Gastroesophageal sphincter (tissue), 4 donors: ENCODE results near the gene AKT3. TPM values are rescaled to one million over a fixed set of nuclear protein-coding genes. Genes with fewer than 3 reads are reported as not detected.
"Not testable (repeated sequence)": the region's sequence is repeated elsewhere in the genome, so short reads cannot be mapped to it uniquely, and the experiment has no call there.

Experiments used
- ATAC-seq: fragments of 150-250 bp; one replicate; pipeline ENCODE4 v1.9.1; 2016; ENCODE audit warnings: mild to moderate bottlenecking, moderate library complexity
- H3K27ac ChIP-seq, 4 donors: fragments of 200-600 bp; sonication (generic) in 3 of 4; 1 replicate in 3 of 4; 2 replicates in 1 of 4; pipeline ENCODE4 v1.5.1; 2016 to 2019
- H3K27me3 ChIP-seq: fragments of 200-600 bp; sonication (generic); one replicate; pipeline ENCODE4 v1.5.1; 2019
- H3K36me3 ChIP-seq, 2 donors: fragments of 200-600 bp; sonication (generic); one replicate each; pipeline ENCODE4 v1.5.1; 2019; ENCODE audit warnings: control low read depth in 1 of 2
- H3K4me1 ChIP-seq, 3 donors: fragments of 200-600 bp; sonication (generic); 1 replicate in 2 of 3; 2 replicates in 1 of 3; pipeline ENCODE4 v1.5.1; 2016 to 2019; ENCODE audit warnings: control low read depth in 2 of 3
- H3K4me3 ChIP-seq, 2 donors: fragments of 200-600 bp; sonication (generic); one replicate each; pipeline ENCODE4 v1.5.1; 2019; ENCODE audit warnings: mild to moderate bottlenecking in 1 of 2, moderate library complexity in 1 of 2
- H3K9me3 ChIP-seq, 3 donors: fragments of 200-600 bp; sonication (generic); one replicate each; pipeline ENCODE4 v1.5.1; 2017 to 2019; ENCODE audit warnings: control low read depth in 2 of 3
- EP300 ChIP-seq: sonication (generic); formaldehyde crosslinking; IDR thresholded peaks from one replicate; pipeline ENCODE4 v1.6.1; 2017; ENCODE audit warnings: antibody characterized with exemption, mild to moderate bottlenecking
- POLR2A ChIP-seq, 2 donors: fragments of 450-650 bp; IDR thresholded peaks; one replicate each; pipeline ENCODE4 v1.6.1; 2017; ENCODE audit warnings: antibody characterized with exemption in 2 of 2, mild to moderate bottlenecking in 2 of 2, moderate library complexity in 1 of 2
- POLR2AphosphoS5 ChIP-seq: sonication (generic); formaldehyde crosslinking; IDR thresholded peaks from one replicate; pipeline ENCODE4 v1.6.1; 2017; ENCODE audit warnings: antibody characterized with exemption
- WGBS, 2 donors: methylation state at CpG; one replicate each; pipeline ENCODE4 v1.1.5; 2018; ENCODE audit warnings: low coverage in 1 of 2; 5-methylcytosine and 5-hydroxymethylcytosine counted together
- total RNA-seq, 4 donors: library from RNA; depleted of rRNA; stranded (reverse); fragments of >200 nt; gene quantifications; one replicate each; pipeline ENCODE4 v1.1.0, GENCODE V29; 2016
- TF ChIP-seq, protein P1 (sequence below), 4 experiments: fragments of 200-600 bp in 2 of 4; fragments of 450-650 bp in 2 of 4; sonication (generic) in 1 of 4; IDR thresholded peaks; one replicate each; pipeline ENCODE4 v1.5.1; 2017 to 2019; ENCODE audit warnings: antibody characterized with exemption in 4 of 4, mild to moderate bottlenecking in 2 of 4, moderate library complexity in 2 of 4

The AKT3 gene
- total RNA-seq, 4 donors from 2014 or later, result 72.8 to 102 (median 89.3) TPM

DNA sequence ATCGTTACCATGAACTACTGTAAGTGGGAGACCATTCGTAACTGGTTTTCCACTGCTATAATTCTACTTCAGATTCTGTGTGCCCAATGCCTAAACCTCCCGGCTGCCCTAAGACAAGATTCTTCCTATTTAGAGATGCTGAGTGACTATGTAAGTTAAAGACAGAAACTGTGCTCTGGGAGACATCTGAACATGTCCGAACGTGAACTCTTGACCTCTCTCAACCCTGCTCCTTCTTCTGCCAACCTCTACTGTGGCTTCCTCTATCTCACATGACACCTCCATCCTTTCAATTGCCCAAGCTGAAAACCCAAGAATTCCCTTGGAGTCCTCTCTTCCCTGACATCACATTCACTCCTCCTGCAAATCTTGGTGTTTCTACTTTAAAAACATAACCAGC is 182.9 kb downstream of the AKT3 start:
- WGBS, 2 donors, result 94 to 97% methylated on average over 3 to 5 of the region's 5 CpGs
- Histone ChIP-seq H3K4me3 (no peak overlapping the region), H3K27ac (no peak overlapping the region), H3K4me1 (peaks cover 0 to 8% (median 0%) of the 10 kb centered on the region in 3 donors), H3K9me3 (no peaks in the 10 kb centered on the region), H3K36me3 (peaks cover 0 to 14% of the 10 kb centered on the region in 2 donors), H3K27me3 (no peaks in the 10 kb centered on the region)
- ATAC-seq, result no peak
- TF ChIP-seq POLR2AphosphoS5, result no peak
- no peak for TF ChIP-seq EP300
- TF ChIP-seq POLR2A (IDR thresholded peaks at IDR 0.05), result no peak
- TF ChIP-seq, protein P1, sequence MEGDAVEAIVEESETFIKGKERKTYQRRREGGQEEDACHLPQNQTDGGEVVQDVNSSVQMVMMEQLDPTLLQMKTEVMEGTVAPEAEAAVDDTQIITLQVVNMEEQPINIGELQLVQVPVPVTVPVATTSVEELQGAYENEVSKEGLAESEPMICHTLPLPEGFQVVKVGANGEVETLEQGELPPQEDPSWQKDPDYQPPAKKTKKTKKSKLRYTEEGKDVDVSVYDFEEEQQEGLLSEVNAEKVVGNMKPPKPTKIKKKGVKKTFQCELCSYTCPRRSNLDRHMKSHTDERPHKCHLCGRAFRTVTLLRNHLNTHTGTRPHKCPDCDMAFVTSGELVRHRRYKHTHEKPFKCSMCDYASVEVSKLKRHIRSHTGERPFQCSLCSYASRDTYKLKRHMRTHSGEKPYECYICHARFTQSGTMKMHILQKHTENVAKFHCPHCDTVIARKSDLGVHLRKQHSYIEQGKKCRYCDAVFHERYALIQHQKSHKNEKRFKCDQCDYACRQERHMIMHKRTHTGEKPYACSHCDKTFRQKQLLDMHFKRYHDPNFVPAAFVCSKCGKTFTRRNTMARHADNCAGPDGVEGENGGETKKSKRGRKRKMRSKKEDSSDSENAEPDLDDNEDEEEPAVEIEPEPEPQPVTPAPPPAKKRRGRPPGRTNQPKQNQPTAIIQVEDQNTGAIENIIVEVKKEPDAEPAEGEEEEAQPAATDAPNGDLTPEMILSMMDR (IDR thresholded peaks at IDR 0.05), result no peak

DNA sequence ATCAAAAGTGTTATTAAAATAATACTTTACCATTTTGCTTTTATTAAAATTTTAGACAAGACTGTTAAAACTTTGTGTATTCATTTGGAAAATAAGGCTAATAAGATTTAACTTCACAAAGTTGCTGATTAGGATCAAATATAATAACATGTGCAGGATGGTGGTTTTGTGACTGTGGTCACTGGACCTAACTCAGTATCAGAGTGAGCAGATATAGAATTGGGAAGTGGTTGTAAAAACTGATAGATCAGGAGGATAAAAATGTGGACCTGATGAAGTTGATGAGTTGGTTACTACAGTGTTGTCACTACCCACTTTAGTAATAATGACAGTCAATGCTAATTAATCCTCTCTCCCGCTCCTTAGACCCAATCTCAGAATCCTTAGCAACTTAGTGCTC is 186.4 kb downstream of the AKT3 start:
- Histone ChIP-seq H3K9me3 (no peaks in the 10 kb centered on the region), H3K4me3 (no peak overlapping the region), H3K36me3 (peaks cover 0 to 22% of the 10 kb centered on the region in 2 donors), H3K27me3 (no peaks in the 10 kb centered on the region), H3K27ac (no peak overlapping the region), H3K4me1 (peaks cover 0 to 8% (median 0%) of the 10 kb centered on the region in 3 donors)
- 100% methylated on average over 1 of the region's 1 CpG for WGBS, 2 donors
- no peak for ATAC-seq
- no peak for TF ChIP-seq POLR2AphosphoS5
- TF ChIP-seq EP300, result no peak
- TF ChIP-seq, protein P1 (IDR thresholded peaks at IDR 0.05), result no peak
- no peak for TF ChIP-seq POLR2A (IDR thresholded peaks at IDR 0.05)

DNA sequence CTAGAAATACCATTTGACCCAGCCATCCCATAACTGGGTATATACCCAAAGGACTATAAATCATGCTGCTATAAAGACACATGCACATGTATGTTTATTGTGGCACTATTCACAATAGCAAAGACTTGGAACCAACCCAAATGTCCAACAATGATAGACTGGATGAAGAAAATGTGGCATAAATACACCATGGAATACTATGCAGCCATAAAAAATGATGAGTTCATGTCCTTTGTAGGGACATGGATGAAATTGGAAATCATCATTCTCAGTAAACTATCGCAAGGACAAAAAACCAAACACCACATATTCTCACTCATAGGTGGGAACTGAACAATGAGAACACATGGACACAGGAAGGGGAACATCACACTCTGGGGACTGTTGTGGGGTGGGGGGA is 187.9 kb downstream of the AKT3 start:
- 100% methylated on average over 1 of the region's 1 CpG; no CpG with 5 or more reads in 1 of the 2 donors for WGBS, 2 donors
- not testable (repeated sequence) for ATAC-seq, H3K9me3 ChIP-seq, H3K4me3 ChIP-seq, H3K4me1 ChIP-seq, H3K27ac ChIP-seq, H3K27me3 ChIP-seq
- H3K36me3 ChIP-seq, result peaks cover 0 to 33% of the 10 kb centered on the region in 2 donors

DNA sequence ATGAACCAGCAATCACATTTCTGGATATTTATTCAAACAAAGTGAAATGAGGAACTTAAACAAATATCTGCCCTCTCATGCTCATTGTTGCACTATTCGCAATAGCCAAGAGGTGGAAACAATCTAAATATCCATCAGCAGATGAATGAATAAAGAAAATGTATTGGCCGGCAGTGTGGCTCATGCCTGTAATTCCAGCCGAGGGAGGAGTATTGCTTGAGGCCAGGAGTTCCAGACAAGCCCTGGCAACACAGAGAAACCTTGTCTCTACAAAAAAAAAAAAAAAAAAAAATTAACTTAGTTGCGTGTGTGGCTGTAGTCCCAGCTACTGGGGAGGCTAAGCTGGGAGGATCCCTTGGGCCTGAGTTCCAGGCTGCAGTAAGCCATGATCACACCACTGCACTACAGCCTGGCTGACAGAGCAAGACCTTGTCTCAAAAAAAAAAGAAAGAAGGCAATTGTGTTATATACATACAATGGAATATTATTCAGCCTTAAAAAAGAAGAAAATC is 191.4 kb downstream of the AKT3 start:
- no peak overlapping the region for H3K27ac ChIP-seq
- no peak for ATAC-seq
- no peak overlapping the region for H3K4me3 ChIP-seq
- H3K27me3 ChIP-seq, result no peaks in the 10 kb centered on the region
- no peaks in the 10 kb centered on the region for H3K4me1 ChIP-seq
- H3K36me3 ChIP-seq, result peaks cover 0 to 29% of the 10 kb centered on the region in 2 donors
- H3K9me3 ChIP-seq, result no peaks in the 10 kb centered on the region
- WGBS, 2 donors, result 94% methylated on average over 3 to 4 of the region's 4 CpGs
- no peak for TF ChIP-seq POLR2A (IDR thresholded peaks at IDR 0.05)

DNA sequence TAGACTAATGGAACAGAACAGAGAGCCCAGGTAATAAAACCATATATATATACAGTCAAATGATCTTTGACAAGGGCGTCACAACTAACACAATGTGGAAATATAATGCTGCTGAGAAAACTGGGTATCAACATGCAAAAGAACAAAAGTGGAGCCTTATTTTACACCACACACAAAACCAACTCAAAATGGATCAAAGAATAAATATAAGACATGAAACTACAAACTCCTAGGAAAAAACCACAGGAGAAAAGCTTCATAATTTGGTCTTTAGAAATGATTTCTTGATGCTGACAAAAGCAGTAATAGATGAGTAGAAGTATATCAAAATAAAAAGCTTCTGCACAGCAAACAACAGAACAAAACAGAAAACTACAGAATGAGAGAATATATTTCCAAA is 192.2 kb downstream of the AKT3 start:
- H3K36me3 ChIP-seq, result peaks cover 0 to 23% of the 10 kb centered on the region in 2 donors
- H3K9me3 ChIP-seq, result no peaks in the 10 kb centered on the region
- H3K4me3 ChIP-seq, result no peak overlapping the region
- no peaks in the 10 kb centered on the region for H3K27me3 ChIP-seq
- H3K4me1 ChIP-seq, result no peaks in the 10 kb centered on the region
- TF ChIP-seq POLR2A (IDR thresholded peaks at IDR 0.05) (no peak), EP300 (no peak), POLR2AphosphoS5 (no peak)
- TF ChIP-seq, protein P1 (IDR thresholded peaks at IDR 0.05), result no peak
- WGBS, 2 donors, result 86 to 100% methylated on average over 1 of the region's 1 CpG
- no peak for ATAC-seq
- H3K27ac ChIP-seq, result no peak overlapping the region

DNA sequence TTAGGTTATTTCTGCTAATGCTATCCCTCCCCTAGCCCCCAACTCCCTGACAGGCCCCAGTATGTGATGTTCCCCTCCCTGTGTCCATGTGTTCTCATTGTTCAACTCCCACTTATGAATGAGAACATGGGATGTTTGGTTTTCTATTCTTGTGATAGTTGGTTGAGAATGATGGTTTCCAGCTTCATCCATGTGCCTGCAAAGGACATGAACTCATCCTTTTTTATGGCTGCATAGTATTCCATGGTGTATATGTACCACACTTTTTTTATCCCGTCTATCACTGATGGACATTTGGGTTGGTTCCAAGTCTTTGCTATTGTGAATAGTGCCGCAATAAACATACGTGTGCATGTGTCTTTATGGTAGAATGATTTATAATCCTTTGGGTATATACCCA is 200.5 kb downstream of the AKT3 start:
- H3K4me3 ChIP-seq, H3K27ac ChIP-seq, H3K9me3 ChIP-seq, H3K4me1 ChIP-seq, ATAC-seq, H3K27me3 ChIP-seq: not testable (repeated sequence)
- H3K36me3 ChIP-seq, result peaks cover 0 to 35% of the 10 kb centered on the region in 2 donors
- 90 to 94% methylated on average over 2 to 3 of the region's 3 CpGs for WGBS, 2 donors
